ENCODE results near the gene ATP6V1B1.
A peak's percentile ranks its signal among the peaks of the same experiment; 100 is the strongest.

The ATP6V1B1 gene

GRCh38 chr2:70907130-70908057 is 28.3 kb upstream of the ATP6V1B1 start:
- TF ChIP-seq, protein P1, sequence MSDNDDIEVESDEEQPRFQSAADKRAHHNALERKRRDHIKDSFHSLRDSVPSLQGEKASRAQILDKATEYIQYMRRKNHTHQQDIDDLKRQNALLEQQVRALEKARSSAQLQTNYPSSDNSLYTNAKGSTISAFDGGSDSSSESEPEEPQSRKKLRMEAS (IDR thresholded peaks at IDR 0.05): no peak
- TF ChIP-seq REST (IDR thresholded peaks at IDR 0.05; ENCODE audit: low read depth) (no peak), CEBPB (IDR thresholded peaks at IDR 0.05) (no peak), CREB1 (IDR thresholded peaks at IDR 0.05; ENCODE audit: low read depth) (no peak), RAD21 (IDR thresholded peaks at IDR 0.05; ENCODE audit: low read depth) (no peak), USF1 (IDR thresholded peaks at IDR 0.05) (no peak), TAF1 (IDR thresholded peaks at IDR 0.05; ENCODE audit: low read depth) (no peak), TCF12 (IDR thresholded peaks at IDR 0.05; ENCODE audit: low read depth) (no peak), FOXM1 (IDR thresholded peaks at IDR 0.05; ENCODE audit: borderline replicate concordance, low read depth) (no peak), TEAD4 (IDR thresholded peaks at IDR 0.05) (no peak), EGR1 (IDR thresholded peaks at IDR 0.05) (no peak), NFIC (IDR thresholded peaks at IDR 0.05) (no peak), ZBTB7A (IDR thresholded peaks at IDR 0.05; ENCODE audit: low read depth) (no peak), EP300 (IDR thresholded peaks at IDR 0.05; ENCODE audit: borderline replicate concordance) (no peak), YY1 (IDR thresholded peaks at IDR 0.05; ENCODE audit: low read depth) (no peak)

DNA sequence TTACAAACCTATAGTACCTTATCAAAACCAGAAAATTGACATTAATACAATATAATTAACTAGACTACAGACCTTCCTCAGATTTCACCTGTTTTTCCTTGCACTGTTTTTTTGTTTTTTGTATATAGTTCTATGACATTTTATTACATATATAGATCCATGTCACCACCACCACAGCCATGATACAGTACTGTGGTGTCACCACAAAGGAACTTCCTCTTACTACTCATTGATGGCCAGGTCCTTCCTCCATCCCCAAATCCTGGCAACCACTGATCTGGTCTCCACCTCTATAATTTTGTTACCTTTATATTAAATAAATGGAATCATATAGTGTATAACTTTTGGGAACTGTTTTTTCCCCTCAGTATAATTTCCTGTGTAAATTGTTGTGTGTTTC is 19.4 kb upstream of the ATP6V1B1 start:
- TF ChIP-seq CEBPB (IDR thresholded peaks at IDR 0.05): no peak
- TF ChIP-seq REST (IDR thresholded peaks at IDR 0.05; ENCODE audit: low read depth): no peak
- TF ChIP-seq, protein P1 (IDR thresholded peaks at IDR 0.05): no peak
- TF ChIP-seq EP300 (IDR thresholded peaks at IDR 0.05; ENCODE audit: borderline replicate concordance): no peak
- TF ChIP-seq NFIC (IDR thresholded peaks at IDR 0.05): no peak
- TF ChIP-seq YY1 (IDR thresholded peaks at IDR 0.05; ENCODE audit: low read depth): no peak
- TF ChIP-seq RAD21 (IDR thresholded peaks at IDR 0.05; ENCODE audit: low read depth): no peak
- TF ChIP-seq FOXM1 (IDR thresholded peaks at IDR 0.05; ENCODE audit: borderline replicate concordance, low read depth): no peak
- TF ChIP-seq USF1 (IDR thresholded peaks at IDR 0.05): no peak
- TF ChIP-seq TCF12 (IDR thresholded peaks at IDR 0.05; ENCODE audit: low read depth): no peak
- no peak for TF ChIP-seq TEAD4 (IDR thresholded peaks at IDR 0.05)

- TF ChIP-seq EP300 (IDR thresholded peaks at IDR 0.05; ENCODE audit: borderline replicate concordance): no peak
- no peak for TF ChIP-seq RAD21 (IDR thresholded peaks at IDR 0.05; ENCODE audit: low read depth)
- TF ChIP-seq NFIC (IDR thresholded peaks at IDR 0.05): no peak
- TF ChIP-seq, protein P1 (IDR thresholded peaks at IDR 0.05): no peak
- TF ChIP-seq ZBTB7A (IDR thresholded peaks at IDR 0.05; ENCODE audit: low read depth): no peak
- TF ChIP-seq CEBPB (IDR thresholded peaks at IDR 0.05): no peak
Measured at GRCh38 chr2:70918016-70918415, 17.7 kb upstream of the ATP6V1B1 start.

- TF ChIP-seq ZBTB7A (IDR thresholded peaks at IDR 0.05; ENCODE audit: low read depth) (no peak), TCF12 (IDR thresholded peaks at IDR 0.05; ENCODE audit: low read depth) (no peak), TEAD4 (IDR thresholded peaks at IDR 0.05) (peak; percentile 90), YY1 (IDR thresholded peaks at IDR 0.05; ENCODE audit: low read depth) (no peak), RAD21 (IDR thresholded peaks at IDR 0.05; ENCODE audit: low read depth) (peak; percentile 92)
Measured at GRCh38 chr2:70919672-70920366, 15.9 kb upstream of the ATP6V1B1 start.

DNA sequence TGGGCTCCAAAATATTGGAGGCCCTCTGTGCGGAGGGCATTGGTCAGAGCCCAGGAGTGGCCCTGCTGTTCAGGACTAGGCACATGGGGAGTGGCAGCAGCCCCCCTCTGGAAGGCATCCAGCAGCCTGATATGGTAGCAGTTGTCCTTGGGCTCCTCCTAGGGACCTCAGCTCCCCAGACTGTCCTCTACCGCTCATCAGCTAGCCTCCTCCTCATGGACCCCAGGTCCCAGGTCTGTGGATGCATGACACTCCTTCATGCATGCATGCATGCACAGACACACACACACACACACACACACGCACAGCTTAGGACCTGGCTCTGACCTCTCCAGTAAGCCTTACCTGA is 15.4 kb upstream of the ATP6V1B1 start:
- TF ChIP-seq EGR1 (IDR thresholded peaks at IDR 0.05): no peak
- TF ChIP-seq USF1 (IDR thresholded peaks at IDR 0.05): no peak
- no peak for TF ChIP-seq TCF12 (IDR thresholded peaks at IDR 0.05; ENCODE audit: low read depth)
- TF ChIP-seq, protein P1 (IDR thresholded peaks at IDR 0.05): no peak
- TF ChIP-seq ZBTB7A (IDR thresholded peaks at IDR 0.05; ENCODE audit: low read depth): no peak
- no peak for TF ChIP-seq NFIC (IDR thresholded peaks at IDR 0.05)
- no peak for TF ChIP-seq REST (IDR thresholded peaks at IDR 0.05; ENCODE audit: low read depth)
- TF ChIP-seq YY1 (IDR thresholded peaks at IDR 0.05; ENCODE audit: low read depth): no peak
- TF ChIP-seq TEAD4 (IDR thresholded peaks at IDR 0.05): no peak
- TF ChIP-seq TAF1 (IDR thresholded peaks at IDR 0.05; ENCODE audit: low read depth): no peak
- TF ChIP-seq CREB1 (IDR thresholded peaks at IDR 0.05; ENCODE audit: low read depth): no peak
- no peak for TF ChIP-seq CEBPB (IDR thresholded peaks at IDR 0.05)
- no peak for TF ChIP-seq EP300 (IDR thresholded peaks at IDR 0.05; ENCODE audit: borderline replicate concordance)
